GM12892 (cell line): Measurements from ENCODE around the gene ZNF669.

Experiments
- POLR2A ChIP-seq: IDR thresholded peaks from 2 replicates; pipeline ENCODE4 v1.6.1; 2011; ENCODE audit warnings: low read depth, low read length, control low read depth
- POLR2AphosphoS5 ChIP-seq: IDR thresholded peaks from 2 replicates; pipeline ENCODE4 v1.6.1; 2011; ENCODE audit warnings: low read depth, low read length, control low read depth

GRCh38 chr1:247118946-247119446, 14.8 kb upstream of the ZNF669 start:
- TF ChIP-seq POLR2AphosphoS5 (no peak), POLR2A (no peak)
